Tracheal epithelial cell (primary cell): ENCODE results near the gene TBX2. TPM values are rescaled to one million over a fixed set of nuclear protein-coding genes. Genes with fewer than 3 reads are reported as not detected.

Experiments used
- total RNA-seq: library from RNA; depleted of rRNA; stranded (reverse); fragments of >200 nt; gene quantifications from 2 replicates; pipeline ENCODE4 v1.2.1, GENCODE V29; 2014

TBX2 gene
- total RNA-seq: 0.72 TPM in 1 of 2 replicates, not detected in the other

GRCh38 chr17:61399131-61400065 lies at the start of gene TBX2:
Gene TBX2, plus strand, starts transcription at chr17:61399843. Its CDS starts 334 bp downstream, at chr17:61400177.

GRCh38 chr17:61452301-61453290 lies 53.0 kb downstream of the TBX2 start, which contains the start of gene TBX4:
Gene TBX4, plus strand, starts transcription at chr17:61452422. Its CDS starts 4,069 bp downstream, at chr17:61456491.

Other genes starting within 250 kb of the TBX2 start
- not detected in 2 replicates for gene TBX4, start 52.6 kb downstream of the TBX2 start, total RNA-seq
- not detected in 2 replicates for gene NACA2, start 191.4 kb downstream of the TBX2 start, total RNA-seq